Ishikawa (cell line): ENCODE data around the gene DIS3L2.

Source experiments
- CREB1 ChIP-seq: IDR thresholded peaks from 2 replicates; pipeline ENCODE4 v1.6.1; 2012; ENCODE audit warnings: low read depth
- FOXM1 ChIP-seq: IDR thresholded peaks from 2 replicates; pipeline ENCODE4 v1.6.1; 2012; ENCODE audit warnings: low read depth, borderline replicate concordance
- REST ChIP-seq: IDR thresholded peaks from 2 replicates; pipeline ENCODE4 v1.6.1; 2012; ENCODE audit warnings: low read depth, mild to moderate bottlenecking
- TF ChIP-seq, protein P1 (sequence below): IDR thresholded peaks from 2 replicates; pipeline ENCODE4 v1.6.1; 2012

DNA sequence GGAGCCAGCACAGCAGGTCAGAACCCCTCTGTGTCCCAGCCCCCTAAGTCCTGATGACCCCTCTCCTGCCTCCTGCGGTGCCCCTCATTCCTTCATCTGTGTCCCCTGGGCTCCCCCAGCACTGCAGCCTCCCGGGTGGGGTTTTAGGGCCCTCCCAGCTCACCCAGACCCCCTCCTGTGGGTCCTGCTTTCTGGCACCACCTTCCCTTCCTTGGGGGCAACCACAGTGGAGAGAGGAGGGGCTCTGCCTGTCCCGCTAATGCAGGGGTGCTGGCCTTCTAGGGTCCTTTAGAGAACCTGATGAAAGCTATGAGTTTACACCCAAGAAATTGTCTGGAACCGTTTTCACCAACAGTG, 374.3 kb downstream of the DIS3L2 start:
- TF ChIP-seq FOXM1 (no peak), CREB1 (no peak), REST (no peak)
- TF ChIP-seq, protein P1, sequence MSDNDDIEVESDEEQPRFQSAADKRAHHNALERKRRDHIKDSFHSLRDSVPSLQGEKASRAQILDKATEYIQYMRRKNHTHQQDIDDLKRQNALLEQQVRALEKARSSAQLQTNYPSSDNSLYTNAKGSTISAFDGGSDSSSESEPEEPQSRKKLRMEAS: no peak
